ENCODE data around the gene ARNT2.

ARNT2 gene

GRCh38 chr15:80418892-80419537 is 14.8 kb downstream of the ARNT2 start:
- H3K4me3 ChIP-seq (ENCODE audit: low read depth, low read length) = no peak overlapping the region
- peak; percentile 23 for DNase-seq (ENCODE audit: low read depth)
- TF ChIP-seq CTCF (IDR thresholded peaks at IDR 0.05; ENCODE audit: control insufficient read depth, extremely low read depth, insufficient read depth) = peak; percentile 86

- H3K4me3 ChIP-seq (ENCODE audit: low read depth, low read length) = no peak overlapping the region
- TF ChIP-seq CTCF (IDR thresholded peaks at IDR 0.05; ENCODE audit: control insufficient read depth, extremely low read depth, insufficient read depth) = no peak
- no peak for DNase-seq (ENCODE audit: low read depth)
Measured at GRCh38 chr15:80419546-80419945, 15.4 kb downstream of the ARNT2 start.

GRCh38 chr15:80420658-80421057 is 16.5 kb downstream of the ARNT2 start:
- TF ChIP-seq CTCF (IDR thresholded peaks at IDR 0.05; ENCODE audit: control insufficient read depth, extremely low read depth, insufficient read depth) = no peak
- DNase-seq (ENCODE audit: low read depth) = no peak
- H3K4me3 ChIP-seq (ENCODE audit: low read depth, low read length) = no peak overlapping the region

GRCh38 chr15:80423215-80423614 is 19.0 kb downstream of the ARNT2 start:
- DNase-seq (ENCODE audit: low read depth) = no peak
- no peak overlapping the region for H3K4me3 ChIP-seq (ENCODE audit: low read depth, low read length)
- TF ChIP-seq CTCF (IDR thresholded peaks at IDR 0.05; ENCODE audit: control insufficient read depth, extremely low read depth, insufficient read depth) = no peak

- H3K4me3 ChIP-seq (ENCODE audit: low read depth, low read length) = no peak overlapping the region
- no peak for TF ChIP-seq CTCF (IDR thresholded peaks at IDR 0.05; ENCODE audit: control insufficient read depth, extremely low read depth, insufficient read depth)
- DNase-seq (ENCODE audit: low read depth) = no peak
Measured at GRCh38 chr15:80424381-80424780, 20.2 kb downstream of the ARNT2 start.

GRCh38 chr15:80426316-80426715 is 22.1 kb downstream of the ARNT2 start:
- H3K4me3 ChIP-seq (ENCODE audit: low read depth, low read length) = no peak overlapping the region
- DNase-seq (ENCODE audit: low read depth) = no peak
- TF ChIP-seq CTCF (IDR thresholded peaks at IDR 0.05; ENCODE audit: control insufficient read depth, extremely low read depth, insufficient read depth) = no peak

GRCh38 chr15:80429964-80430363 is 25.8 kb downstream of the ARNT2 start:
- no peak overlapping the region for H3K4me3 ChIP-seq (ENCODE audit: low read depth, low read length)
- no peak for DNase-seq (ENCODE audit: low read depth)
- no peak for TF ChIP-seq CTCF (IDR thresholded peaks at IDR 0.05; ENCODE audit: control insufficient read depth, extremely low read depth, insufficient read depth)
